CD4-positive, alpha-beta T cell (primary cell): ENCODE measurements around the gene SASH1. TPM values are rescaled to one million over a fixed set of nuclear protein-coding genes. Genes with fewer than 3 reads are reported as not detected.
A peak's percentile ranks its signal among the peaks of the same experiment; 100 is the strongest.

Experiments
- ATAC-seq: fragments of 200-7000 bp; cut with Tn5 transposase; one replicate; pipeline ENCODE4 v1.10.0; 2022; ENCODE audit warnings: mild to moderate bottlenecking; ENCODE audit not compliant: poor library complexity
- CTCF ChIA-PET: fragments of 350-600 bp; sonication (Branson Sonifier 250); formaldehyde crosslinking; loops from one replicate; lab custom pipeline; 2021; ENCODE audit warnings: antibody characterized with exemption, inconsistent platforms; lab: Charles Lee
- POLR2A ChIA-PET: fragments of 350-600 bp; sonication (Branson Sonifier 250); formaldehyde crosslinking; loops from one replicate; lab custom pipeline; 2021; ENCODE audit warnings: antibody characterized with exemption, inconsistent platforms; lab: Charles Lee
- DNase-seq, 14 experiments: peaks; one replicate each; pipeline ENCODE4 v3.0.0-alpha.2; 2013 to 2020; ENCODE audit warnings: mixed read lengths in 2 of 14
- H3K27ac ChIP-seq, 2 donors: one replicate each; pipeline versions ENCODE4 v1.5.1 to v1.7.0; 2013; ENCODE audit warnings: low read length in 2 of 2, low read depth in 1 of 2, mild to moderate bottlenecking in 1 of 2
- H3K27me3 ChIP-seq, 2 experiments: 1 replicate in 1 of 2; 2 replicates in 1 of 2; pipeline versions ENCODE4 v1.6.1 to v1.7.0; 2013; ENCODE audit warnings: low read length in 2 of 2, control low read depth in 1 of 2, mild to moderate bottlenecking in 1 of 2, moderate library complexity in 1 of 2; ENCODE audit not compliant: insufficient read depth in 2 of 2, control insufficient read depth in 1 of 2
- H3K36me3 ChIP-seq: one replicate; pipeline ENCODE4 v1.6.1; 2013; ENCODE audit warnings: low read length, control low read depth; ENCODE audit not compliant: insufficient read depth
- H3K4me1 ChIP-seq: one replicate; pipeline ENCODE4 v1.6.1; 2013; ENCODE audit warnings: low read length, control low read depth; ENCODE audit not compliant: insufficient read depth
- H3K4me3 ChIP-seq: one replicate; pipeline ENCODE4 v1.5.1; 2013; ENCODE audit warnings: mild to moderate bottlenecking, low read length, moderate library complexity
- H3K9me3 ChIP-seq, 2 experiments: 1 replicate in 1 of 2; 2 replicates in 1 of 2; pipeline versions ENCODE4 v1.6.1 to v1.7.0; 2013; ENCODE audit warnings: low read length in 2 of 2, mild to moderate bottlenecking in 2 of 2, control low read depth in 1 of 2, moderate library complexity in 1 of 2; ENCODE audit not compliant: control insufficient read depth in 1 of 2, insufficient read depth in 1 of 2
- H3K27ac Mint-ChIP-seq: one replicate; pipeline ENCODE4 v1.8.0; 2020; ENCODE audit warnings: mixed read lengths
- H3K27me3 Mint-ChIP-seq: one replicate; pipeline ENCODE4 v1.8.0; 2021; ENCODE audit warnings: mixed read lengths
- H3K36me3 Mint-ChIP-seq: one replicate; pipeline ENCODE4 v1.8.0; 2021; ENCODE audit warnings: low read depth, mixed read lengths
- H3K4me1 Mint-ChIP-seq: one replicate; pipeline ENCODE4 v1.8.0; 2021; ENCODE audit warnings: low read depth, mixed read lengths
- H3K4me3 Mint-ChIP-seq: one replicate; pipeline ENCODE4 v1.8.0; 2020; ENCODE audit warnings: mild to moderate bottlenecking, mixed read lengths
- H3K9me3 Mint-ChIP-seq: one replicate; pipeline ENCODE4 v1.8.0; 2020; ENCODE audit warnings: mixed read lengths
- intact Hi-C, 2 experiments: fragments of 100-400 bp; cut with DNase I in 1 of 2; cut with micrococcal nuclease in 1 of 2; formaldehyde crosslinking; loops; one replicate each; pipeline versions ENCODE4 v1.15.1 to v1.9.0; 2023 to 2025; cut with DNase I, micrococcal nuclease
- total RNA-seq, 174 experiments: library from RNA in 2 of 174; stranded (reverse) in 2 of 174; gene quantifications; one replicate each; pipeline ENCODE4 v1.2.3 and lab custom pipeline; 2021 to 2026
- TF ChIP-seq, protein P1 (sequence below): fragments of 200-600 bp; IDR thresholded peaks from one replicate; pipeline ENCODE4 v1.8.0; 2022; ENCODE audit warnings: antibody characterized with exemption, mild to moderate bottlenecking

SASH1 gene
- total RNA-seq, 2 experiments from 2014 or later = 0.58 to 0.75 TPM

DNA sequence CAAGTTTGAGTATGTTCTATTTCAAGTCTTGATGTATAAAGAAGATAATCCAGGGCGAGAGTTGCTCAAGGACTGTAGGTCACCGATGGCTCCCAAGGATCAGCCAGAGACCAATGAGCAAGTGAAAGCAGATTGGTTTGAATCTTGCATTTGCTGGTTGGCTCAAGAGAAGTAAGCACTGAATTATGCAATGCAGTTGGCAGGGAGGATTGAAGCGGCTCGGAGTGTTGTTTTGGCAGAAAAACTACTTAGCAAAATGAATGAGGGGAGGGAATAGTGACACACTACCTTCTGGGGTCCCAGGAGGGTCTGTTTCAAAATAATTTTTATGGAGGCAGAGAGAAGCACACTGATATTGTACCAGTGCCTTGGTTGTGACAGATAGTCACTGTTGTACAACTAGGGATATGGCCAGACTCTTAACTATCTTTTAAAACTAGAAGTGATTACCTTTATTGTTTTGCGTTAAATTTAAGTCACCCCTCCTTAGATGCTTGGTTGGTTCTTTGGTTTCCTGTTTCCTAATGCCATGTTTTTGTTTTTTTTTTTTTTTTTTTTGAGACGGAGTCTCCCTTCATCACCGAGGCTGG is 15.7 kb downstream of the SASH1 start:
- H3K9me3 ChIP-seq = no peaks in the 10 kb centered on the region
- H3K4me3 Mint-ChIP-seq = no peak overlapping the region
- ATAC-seq (no peak), DNase-seq (no peak)
- POLR2A ChIA-PET = no interaction called here
- no peaks in the 10 kb centered on the region for H3K27me3 ChIP-seq
- H3K27ac ChIP-seq = no peak overlapping the region
- no peaks in the 10 kb centered on the region for H3K9me3 Mint-ChIP-seq
- H3K4me1 ChIP-seq = no peaks in the 10 kb centered on the region
- H3K36me3 Mint-ChIP-seq = no peaks in the 10 kb centered on the region
- H3K36me3 ChIP-seq = no peaks in the 10 kb centered on the region
- TF ChIP-seq, protein P1, sequence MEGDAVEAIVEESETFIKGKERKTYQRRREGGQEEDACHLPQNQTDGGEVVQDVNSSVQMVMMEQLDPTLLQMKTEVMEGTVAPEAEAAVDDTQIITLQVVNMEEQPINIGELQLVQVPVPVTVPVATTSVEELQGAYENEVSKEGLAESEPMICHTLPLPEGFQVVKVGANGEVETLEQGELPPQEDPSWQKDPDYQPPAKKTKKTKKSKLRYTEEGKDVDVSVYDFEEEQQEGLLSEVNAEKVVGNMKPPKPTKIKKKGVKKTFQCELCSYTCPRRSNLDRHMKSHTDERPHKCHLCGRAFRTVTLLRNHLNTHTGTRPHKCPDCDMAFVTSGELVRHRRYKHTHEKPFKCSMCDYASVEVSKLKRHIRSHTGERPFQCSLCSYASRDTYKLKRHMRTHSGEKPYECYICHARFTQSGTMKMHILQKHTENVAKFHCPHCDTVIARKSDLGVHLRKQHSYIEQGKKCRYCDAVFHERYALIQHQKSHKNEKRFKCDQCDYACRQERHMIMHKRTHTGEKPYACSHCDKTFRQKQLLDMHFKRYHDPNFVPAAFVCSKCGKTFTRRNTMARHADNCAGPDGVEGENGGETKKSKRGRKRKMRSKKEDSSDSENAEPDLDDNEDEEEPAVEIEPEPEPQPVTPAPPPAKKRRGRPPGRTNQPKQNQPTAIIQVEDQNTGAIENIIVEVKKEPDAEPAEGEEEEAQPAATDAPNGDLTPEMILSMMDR = no peak
- H3K27me3 Mint-ChIP-seq = peaks cover 27% of the 10 kb centered on the region
- CTCF ChIA-PET = no interaction called here
- intact Hi-C loops = no loop called here
- H3K4me3 ChIP-seq = no peak overlapping the region
- no peaks in the 10 kb centered on the region for H3K4me1 Mint-ChIP-seq
- no peak overlapping the region for H3K27ac Mint-ChIP-seq

DNA sequence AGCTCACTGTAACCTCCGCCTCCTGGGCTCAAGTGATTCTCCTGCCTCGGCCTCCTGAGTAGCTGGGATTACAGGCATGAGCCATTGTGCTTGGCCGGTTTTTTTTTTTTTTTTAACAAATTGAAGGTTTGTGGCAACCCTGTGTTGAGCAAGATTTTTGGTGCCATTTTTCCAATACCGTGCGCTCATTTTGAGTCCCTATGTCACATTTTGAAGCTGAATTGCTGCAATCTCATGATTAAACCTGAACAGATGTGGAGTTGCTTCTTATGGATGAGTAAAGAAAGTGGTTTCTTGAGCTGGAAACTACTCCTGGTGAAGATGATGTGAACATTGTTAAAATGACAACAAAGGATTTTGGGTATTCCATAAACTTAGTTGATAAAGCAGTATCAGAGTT is 16.6 kb downstream of the SASH1 start:
- H3K4me3 Mint-ChIP-seq = no peak overlapping the region
- H3K27ac Mint-ChIP-seq = no peak overlapping the region
- no peaks in the 10 kb centered on the region for H3K27me3 ChIP-seq

DNA sequence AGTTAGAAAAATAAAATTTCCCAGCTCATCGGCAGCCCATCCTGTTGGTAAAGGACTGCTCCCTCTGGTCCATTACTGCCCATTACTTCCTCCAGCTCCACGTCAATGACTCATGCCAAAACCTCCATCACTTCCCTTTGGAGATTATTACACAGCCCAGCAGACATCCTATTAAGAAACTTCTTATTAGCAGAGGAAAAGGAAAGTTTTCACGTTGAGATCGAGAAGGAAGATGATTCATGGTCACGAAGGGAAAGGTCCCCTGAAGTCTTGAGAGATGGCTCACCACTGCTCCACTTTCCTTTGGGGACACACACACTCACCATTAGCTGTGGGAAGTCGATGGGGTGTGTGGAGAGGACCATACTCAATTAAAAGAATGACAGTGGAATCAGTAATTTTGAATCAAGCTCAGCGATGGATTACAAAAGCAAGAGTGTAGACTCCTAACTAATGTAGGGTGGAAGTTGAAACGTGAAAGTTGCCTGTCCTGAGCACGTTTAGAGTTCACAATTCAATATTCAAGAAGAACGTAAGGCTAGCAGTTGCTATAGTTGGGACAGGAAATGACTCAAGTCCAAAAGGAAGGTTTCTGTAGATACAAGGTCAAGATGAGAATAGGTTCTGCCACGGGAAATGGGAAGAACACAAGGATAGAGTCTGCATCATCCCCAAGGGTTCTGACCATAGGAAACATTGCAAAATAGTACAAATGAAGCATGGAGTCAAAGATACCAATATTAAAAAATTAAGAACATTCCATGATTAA is 21.6 kb downstream of the SASH1 start:
- no peaks in the 10 kb centered on the region for H3K9me3 Mint-ChIP-seq
- no peaks in the 10 kb centered on the region for H3K36me3 Mint-ChIP-seq
- no peak overlapping the region for H3K4me3 Mint-ChIP-seq
- no peaks in the 10 kb centered on the region for H3K9me3 ChIP-seq
- TF ChIP-seq, protein P1 = no peak
- H3K36me3 ChIP-seq = no peaks in the 10 kb centered on the region
- peak in 2 of 14 experiments; percentile 56 to 66 for DNase-seq
- intact Hi-C loops = no loop called here
- H3K27ac ChIP-seq = no peak overlapping the region
- ChIA-PET POLR2A (no interaction called here), CTCF (no interaction called here)
- H3K4me1 Mint-ChIP-seq = no peaks in the 10 kb centered on the region
- H3K4me1 ChIP-seq = peaks cover 15% of the 10 kb centered on the region
- H3K27ac Mint-ChIP-seq = no peak overlapping the region
- peaks cover 48% of the 10 kb centered on the region for H3K27me3 Mint-ChIP-seq
- H3K27me3 ChIP-seq = no peaks in the 10 kb centered on the region
- H3K4me3 ChIP-seq = no peak overlapping the region
- ATAC-seq = no peak

More for the DNA sequence above, 16.6 kb downstream of the SASH1 start:
- Mint-ChIP-seq H3K36me3 (no peaks in the 10 kb centered on the region), H3K9me3 (no peaks in the 10 kb centered on the region), H3K4me1 (no peaks in the 10 kb centered on the region), H3K27me3 (peaks cover 35% of the 10 kb centered on the region)
- no peak for ATAC-seq
- no peak for DNase-seq
- TF ChIP-seq, protein P1 = no peak
- no peaks in the 10 kb centered on the region for H3K36me3 ChIP-seq
- no peak overlapping the region for H3K27ac ChIP-seq
- POLR2A ChIA-PET = no interaction called here
- no peaks in the 10 kb centered on the region for H3K9me3 ChIP-seq
- H3K4me3 ChIP-seq = no peak overlapping the region
- no peaks in the 10 kb centered on the region for H3K4me1 ChIP-seq
- CTCF ChIA-PET = interaction anchor here (0.6 kb wide), 1 partner anchor 126 kb away, joined by 3 read pairs; no protein-coding TSS in a partner anchor
- intact Hi-C loops = no loop called here
